ENCODE data around the gene GRAMD1B. TPM values are rescaled to one million over a fixed set of nuclear protein-coding genes. Genes with fewer than 3 reads are reported as not detected.

GRAMD1B gene
- total RNA-seq: 1 to 10 TPM; 3.2 to 4.4 (median 4.1) TPM
- long read RNA-seq, donor 1, partial matches to known transcripts: 1 of 2 reads
- long read RNA-seq, donor 1, other reads (novel, unspliced or antisense): 0 of 2 reads
- long read RNA-seq, donor 2: 0 reads

- intact Hi-C loops (cut with DNase I, micrococcal nuclease): no loop called here
- H3K4me1 ChIP-seq (ENCODE audit: low read depth): peaks cover 5% of the 10 kb centered on the region
- no peaks in the 10 kb centered on the region for H3K36me3 ChIP-seq (ENCODE audit: low read depth)
- peak; percentile 65 for ATAC-seq
- no peak for TF ChIP-seq CTCF (IDR thresholded peaks at IDR 0.05)
- H3K4me3 ChIP-seq: peak within 1 kb of the TSS; percentile 30
- H3K9me3 ChIP-seq: no peaks in the 10 kb centered on the region
- DNase-seq: peak; percentile 42 to 74 (median 71)
These were observed at the start of gene GRAMD1B for GRCh38 chr11:123429913-123430720. GRAMD1B (plus strand) TSS chr11:123430269; CDS start chr11:123430793, 524 bp downstream.

- Histone ChIP-seq H3K9me3 (no peaks in the 10 kb centered on the region), H3K4me1 (ENCODE audit: low read depth) (no peaks in the 10 kb centered on the region), H3K4me3 (no peak overlapping the region), H3K36me3 (ENCODE audit: low read depth) (no peaks in the 10 kb centered on the region)
- ATAC-seq (no peak), DNase-seq (no peak)
- TF ChIP-seq CTCF (IDR thresholded peaks at IDR 0.05): no peak
- intact Hi-C loops (cut with DNase I, micrococcal nuclease): no loop called here
These were observed 48.9 kb upstream of the GRAMD1B start for GRCh38 chr11:123381149-123381548.

- Histone ChIP-seq H3K36me3 (ENCODE audit: low read depth) (no peaks in the 10 kb centered on the region), H3K9me3 (no peaks in the 10 kb centered on the region), H3K4me3 (no peak overlapping the region), H3K4me1 (ENCODE audit: low read depth) (no peaks in the 10 kb centered on the region)
- intact Hi-C loops (cut with DNase I, micrococcal nuclease): no loop called here
- no peak for ATAC-seq
- TF ChIP-seq CTCF (IDR thresholded peaks at IDR 0.05): no peak
- DNase-seq: no peak
These were observed 48.1 kb upstream of the GRAMD1B start for GRCh38 chr11:123381817-123382554.

- no peak overlapping the region for H3K4me3 ChIP-seq
- no peaks in the 10 kb centered on the region for H3K4me1 ChIP-seq (ENCODE audit: low read depth)
- no peaks in the 10 kb centered on the region for H3K36me3 ChIP-seq (ENCODE audit: low read depth)
- no peak for TF ChIP-seq CTCF (IDR thresholded peaks at IDR 0.05)
- ATAC-seq (no peak), DNase-seq (no peak)
- H3K9me3 ChIP-seq: no peaks in the 10 kb centered on the region
- intact Hi-C loops (cut with DNase I, micrococcal nuclease): no loop called here
These were observed 47.5 kb upstream of the GRAMD1B start for GRCh38 chr11:123382555-123383074.

- H3K9me3 ChIP-seq: no peaks in the 10 kb centered on the region
- DNase-seq: no peak
- no peak for TF ChIP-seq CTCF (IDR thresholded peaks at IDR 0.05)
- no peaks in the 10 kb centered on the region for H3K36me3 ChIP-seq (ENCODE audit: low read depth)
- H3K4me1 ChIP-seq (ENCODE audit: low read depth): no peaks in the 10 kb centered on the region
- ATAC-seq: no peak
- H3K4me3 ChIP-seq: no peak overlapping the region
- intact Hi-C loops (cut with DNase I, micrococcal nuclease): no loop called here
These were observed 46.0 kb upstream of the GRAMD1B start for GRCh38 chr11:123384116-123384515.

Measured in mucosa of descending colon (tissue), 3 donors.